GM23338 (cell line): ENCODE results near the gene PRKCH. TPM values are rescaled to one million over a fixed set of nuclear protein-coding genes. Genes with fewer than 3 reads are reported as not detected.

Experiments
- ATAC-seq: fragments of 200-7000 bp; cut with Tn5 transposase; 3 replicates; pipeline ENCODE4 v1.9.1; 2020
- DNase-seq: peaks from one replicate; pipeline ENCODE4 v3.0.0-alpha.2; 2015; ENCODE audit warnings: low spot score
- H2AFZ ChIP-seq: fragments of 200-600 bp; sonication (generic); 2 replicates; pipeline ENCODE4 v1.8.0; 2016; ENCODE audit warnings: antibody characterized with exemption, mild to moderate bottlenecking, moderate library complexity
- H3F3A ChIP-seq: fragments of 200-600 bp; sonication (generic); replicated peaks from 2 replicates; pipeline ENCODE4 v1.8.0; 2017; ENCODE audit warnings: antibody characterized with exemption, mixed run types, low read depth
- H3K27ac ChIP-seq: fragments of 200-600 bp; sonication (generic); 2 replicates; pipeline ENCODE4 v1.6.1; 2016; ENCODE audit warnings: low read depth
- H3K27me3 ChIP-seq: fragments of 200-600 bp; sonication (generic); 2 replicates; pipeline ENCODE4 v1.8.0; 2016; ENCODE audit warnings: mild to moderate bottlenecking, mixed run types, moderate library complexity; ENCODE audit not compliant: insufficient read depth
- H3K36me3 ChIP-seq: fragments of 200-600 bp; sonication (generic); 2 replicates; pipeline ENCODE4 v1.8.0; 2016; ENCODE audit warnings: mild to moderate bottlenecking; ENCODE audit not compliant: insufficient read depth
- H3K4me1 ChIP-seq: fragments of 200-600 bp; sonication (generic); 2 replicates; pipeline ENCODE4 v1.8.0; 2016; ENCODE audit warnings: mild to moderate bottlenecking, moderate library complexity; ENCODE audit not compliant: insufficient read depth
- H3K4me2 ChIP-seq: fragments of 200-600 bp; sonication (generic); 2 replicates; pipeline ENCODE4 v1.7.1; 2017; ENCODE audit warnings: mixed run types
- H3K4me3 ChIP-seq: fragments of 200-600 bp; sonication (generic); 2 replicates; pipeline ENCODE4 v1.6.1; 2016; ENCODE audit warnings: mixed run types
- H3K79me2 ChIP-seq: fragments of 200-600 bp; sonication (generic); replicated peaks from 2 replicates; pipeline ENCODE4 v1.8.0; 2017; ENCODE audit warnings: mild to moderate bottlenecking; ENCODE audit not compliant: insufficient read depth
- H3K9me2 ChIP-seq: fragments of 200-600 bp; sonication (generic); 2 replicates; pipeline ENCODE4 v1.8.0; 2017; ENCODE audit not compliant: insufficient read depth
- H4K20me1 ChIP-seq: fragments of 200-600 bp; sonication (generic); replicated peaks from 2 replicates; pipeline ENCODE4 v1.8.0; 2017; ENCODE audit warnings: mild to moderate bottlenecking; ENCODE audit not compliant: insufficient read depth
- H3K27ac Mint-ChIP-seq: 2 replicates; pipeline ENCODE4 v1.8.0; 2020; ENCODE audit warnings: inconsistent platforms, mild to moderate bottlenecking, moderate library complexity, mixed read lengths
- H3K27me3 Mint-ChIP-seq: 3 replicates; pipeline ENCODE4 v1.8.0; 2022; ENCODE audit warnings: low read depth, mild to moderate bottlenecking, moderate library complexity, mixed read lengths, inconsistent platforms; ENCODE audit not compliant: insufficient read depth, poor library complexity
- H3K36me3 Mint-ChIP-seq: 3 replicates; pipeline ENCODE4 v1.8.0; 2021; ENCODE audit warnings: low read depth, mild to moderate bottlenecking, inconsistent platforms, moderate library complexity, mixed read lengths
- H3K4me1 Mint-ChIP-seq: 3 replicates; pipeline ENCODE4 v1.8.0; 2020; ENCODE audit warnings: mild to moderate bottlenecking, inconsistent platforms, mixed read lengths
- H3K4me3 Mint-ChIP-seq: 3 replicates; pipeline ENCODE4 v1.8.0; 2021; ENCODE audit warnings: moderate library complexity, mild to moderate bottlenecking, inconsistent platforms, mixed read lengths
- H3K9me3 Mint-ChIP-seq: 3 replicates; pipeline ENCODE4 v1.8.0; 2020; ENCODE audit warnings: moderate library complexity, mild to moderate bottlenecking, inconsistent platforms, mixed read lengths
- CREB1 ChIP-seq: fragments of 250-450 bp; sonication (Bioruptor Pico); IDR thresholded peaks from 2 replicates; pipeline ENCODE4 v1.5.0; 2020; ENCODE audit warnings: low read depth, mild to moderate bottlenecking, moderate library complexity
- EZH2 ChIP-seq: fragments of 200-600 bp; sonication (generic); IDR thresholded peaks from one replicate; pipeline ENCODE4 v1.8.0; 2017; ENCODE audit warnings: antibody characterized with exemption, mild to moderate bottlenecking, low read depth; ENCODE audit not compliant: unreplicated experiment
- EZH2phosphoT487 ChIP-seq: fragments of 200-600 bp; sonication (generic); IDR thresholded peaks from one replicate; pipeline ENCODE4 v1.8.1; 2018; ENCODE audit warnings: antibody characterized with exemption; ENCODE audit not compliant: unreplicated experiment
- JUNB ChIP-seq: IDR thresholded peaks from one replicate; pipeline ENCODE4 v1.6.1; 2016; ENCODE audit warnings: antibody characterized with exemption; ENCODE audit not compliant: unreplicated experiment
- NANOG ChIP-seq: IDR thresholded peaks from 2 replicates; pipeline ENCODE4 v1.6.1; 2016; ENCODE audit warnings: antibody characterized with exemption, borderline replicate concordance
- POLR2AphosphoS5 ChIP-seq: IDR thresholded peaks from 2 replicates; pipeline ENCODE4 v1.6.1; 2016; ENCODE audit warnings: antibody characterized with exemption, low read depth
- STAT1 ChIP-seq: IDR thresholded peaks from one replicate; pipeline ENCODE4 v1.6.1; 2016; ENCODE audit warnings: antibody characterized with exemption; ENCODE audit not compliant: unreplicated experiment
- ZNF114 ChIP-seq: fragments of 250-450 bp; sonication (Bioruptor Pico); IDR thresholded peaks from 2 replicates; pipeline ENCODE4 v1.5.0; 2020; ENCODE audit warnings: mild to moderate bottlenecking, moderate library complexity
- ZNF331 ChIP-seq: fragments of 250-450 bp; sonication (Bioruptor Pico); IDR thresholded peaks from 2 replicates; pipeline ENCODE4 v1.5.0; 2020; ENCODE audit warnings: low read depth, mild to moderate bottlenecking, moderate library complexity
- polyA plus RNA-seq: library from polyadenylated mRNA; unstranded; fragments of >200 nt; fragmentation: Nextera tagmentation; extraction: Ambion mirVana; gene quantifications from 2 replicates; pipeline ENCODE4 v1.2.1, GENCODE V29; 2016
- total RNA-seq: library from RNA; depleted of rRNA; stranded (reverse); fragments of >200 nt; shearing (Covaris generic); gene quantifications from 2 replicates; pipeline ENCODE4 v1.2.3, GENCODE V29; 2014
- TF ChIP-seq, protein P1 (sequence below): IDR thresholded peaks from 2 replicates; pipeline ENCODE4 v1.6.1; 2016; ENCODE audit warnings: antibody characterized with exemption
- TF ChIP-seq, protein P2 (sequence below): fragments of 250-450 bp; sonication (Bioruptor Pico); IDR thresholded peaks from 2 replicates; pipeline ENCODE4 v1.5.0; 2020; ENCODE audit warnings: mild to moderate bottlenecking, moderate library complexity
- TF ChIP-seq, protein P3 (sequence below), 2 experiments: fragments of 200-600 bp in 1 of 2; sonication (generic) in 1 of 2; conservative IDR thresholded peaks; 2 replicates each; pipeline versions ENCODE4 v1.5.1 to v1.6.1; 2016 to 2017; ENCODE audit warnings: antibody characterized with exemption in 2 of 2, low read depth in 2 of 2, mild to moderate bottlenecking in 2 of 2, moderate library complexity in 1 of 2

PRKCH gene
- total and polyA plus RNA-seq, 2 experiments from 2014 or later, result 5.4 to 10.1 TPM

DNA sequence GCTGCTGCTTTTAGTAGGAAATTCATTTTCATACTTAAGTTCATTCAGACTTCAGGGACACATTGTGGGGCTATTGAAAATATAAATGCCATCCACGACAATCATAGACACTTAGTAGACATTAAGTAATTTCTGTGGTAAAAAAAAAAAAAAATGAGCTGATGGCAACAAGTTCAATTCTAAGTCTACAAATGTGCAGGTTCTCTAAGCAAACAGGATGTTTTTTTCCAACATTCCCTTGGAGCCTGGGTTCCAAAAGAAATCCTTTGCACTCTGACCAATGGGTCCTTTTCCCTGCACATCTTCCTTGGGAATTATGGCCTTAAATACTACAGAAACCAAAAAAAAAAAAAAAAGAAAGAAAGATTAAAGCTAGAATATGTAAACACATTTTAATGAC, 198.4 kb downstream of the PRKCH start:
- H2AFZ ChIP-seq, result no peak overlapping the region
- no peaks in the 10 kb centered on the region for H4K20me1 ChIP-seq
- no peaks in the 10 kb centered on the region for H3K36me3 Mint-ChIP-seq
- no peaks in the 10 kb centered on the region for H3K79me2 ChIP-seq
- no peaks in the 10 kb centered on the region for H3F3A ChIP-seq
- H3K4me3 ChIP-seq, result no peak overlapping the region
- no peaks in the 10 kb centered on the region for H3K27me3 ChIP-seq
- H3K4me3 Mint-ChIP-seq, result no peak overlapping the region
- DNase-seq (no peak), ATAC-seq (no peak)
- H3K9me2 ChIP-seq, result no peaks in the 10 kb centered on the region
- H3K27ac ChIP-seq, result no peak overlapping the region
- no peaks in the 10 kb centered on the region for H3K36me3 ChIP-seq
- H3K4me1 ChIP-seq, result peaks cover 8% of the 10 kb centered on the region
- H3K4me2 ChIP-seq, result no peak overlapping the region
- no peaks in the 10 kb centered on the region for H3K27me3 Mint-ChIP-seq
- H3K27ac Mint-ChIP-seq, result no peak overlapping the region
- peaks cover 13% of the 10 kb centered on the region for H3K4me1 Mint-ChIP-seq
- no peaks in the 10 kb centered on the region for H3K9me3 Mint-ChIP-seq
- TF ChIP-seq, protein P1, sequence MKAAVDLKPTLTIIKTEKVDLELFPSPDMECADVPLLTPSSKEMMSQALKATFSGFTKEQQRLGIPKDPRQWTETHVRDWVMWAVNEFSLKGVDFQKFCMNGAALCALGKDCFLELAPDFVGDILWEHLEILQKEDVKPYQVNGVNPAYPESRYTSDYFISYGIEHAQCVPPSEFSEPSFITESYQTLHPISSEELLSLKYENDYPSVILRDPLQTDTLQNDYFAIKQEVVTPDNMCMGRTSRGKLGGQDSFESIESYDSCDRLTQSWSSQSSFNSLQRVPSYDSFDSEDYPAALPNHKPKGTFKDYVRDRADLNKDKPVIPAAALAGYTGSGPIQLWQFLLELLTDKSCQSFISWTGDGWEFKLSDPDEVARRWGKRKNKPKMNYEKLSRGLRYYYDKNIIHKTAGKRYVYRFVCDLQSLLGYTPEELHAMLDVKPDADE, result no peak
- TF ChIP-seq POLR2AphosphoS5 (no peak), JUNB (no peak), NANOG (no peak), ZNF114 (CRISPR knock-in tag) (no peak), STAT1 (no peak), CREB1 (CRISPR knock-in tag) (no peak), EZH2phosphoT487 (no peak), ZNF331 (CRISPR knock-in tag) (no peak), EZH2 (no peak)
- TF ChIP-seq, protein P2, sequence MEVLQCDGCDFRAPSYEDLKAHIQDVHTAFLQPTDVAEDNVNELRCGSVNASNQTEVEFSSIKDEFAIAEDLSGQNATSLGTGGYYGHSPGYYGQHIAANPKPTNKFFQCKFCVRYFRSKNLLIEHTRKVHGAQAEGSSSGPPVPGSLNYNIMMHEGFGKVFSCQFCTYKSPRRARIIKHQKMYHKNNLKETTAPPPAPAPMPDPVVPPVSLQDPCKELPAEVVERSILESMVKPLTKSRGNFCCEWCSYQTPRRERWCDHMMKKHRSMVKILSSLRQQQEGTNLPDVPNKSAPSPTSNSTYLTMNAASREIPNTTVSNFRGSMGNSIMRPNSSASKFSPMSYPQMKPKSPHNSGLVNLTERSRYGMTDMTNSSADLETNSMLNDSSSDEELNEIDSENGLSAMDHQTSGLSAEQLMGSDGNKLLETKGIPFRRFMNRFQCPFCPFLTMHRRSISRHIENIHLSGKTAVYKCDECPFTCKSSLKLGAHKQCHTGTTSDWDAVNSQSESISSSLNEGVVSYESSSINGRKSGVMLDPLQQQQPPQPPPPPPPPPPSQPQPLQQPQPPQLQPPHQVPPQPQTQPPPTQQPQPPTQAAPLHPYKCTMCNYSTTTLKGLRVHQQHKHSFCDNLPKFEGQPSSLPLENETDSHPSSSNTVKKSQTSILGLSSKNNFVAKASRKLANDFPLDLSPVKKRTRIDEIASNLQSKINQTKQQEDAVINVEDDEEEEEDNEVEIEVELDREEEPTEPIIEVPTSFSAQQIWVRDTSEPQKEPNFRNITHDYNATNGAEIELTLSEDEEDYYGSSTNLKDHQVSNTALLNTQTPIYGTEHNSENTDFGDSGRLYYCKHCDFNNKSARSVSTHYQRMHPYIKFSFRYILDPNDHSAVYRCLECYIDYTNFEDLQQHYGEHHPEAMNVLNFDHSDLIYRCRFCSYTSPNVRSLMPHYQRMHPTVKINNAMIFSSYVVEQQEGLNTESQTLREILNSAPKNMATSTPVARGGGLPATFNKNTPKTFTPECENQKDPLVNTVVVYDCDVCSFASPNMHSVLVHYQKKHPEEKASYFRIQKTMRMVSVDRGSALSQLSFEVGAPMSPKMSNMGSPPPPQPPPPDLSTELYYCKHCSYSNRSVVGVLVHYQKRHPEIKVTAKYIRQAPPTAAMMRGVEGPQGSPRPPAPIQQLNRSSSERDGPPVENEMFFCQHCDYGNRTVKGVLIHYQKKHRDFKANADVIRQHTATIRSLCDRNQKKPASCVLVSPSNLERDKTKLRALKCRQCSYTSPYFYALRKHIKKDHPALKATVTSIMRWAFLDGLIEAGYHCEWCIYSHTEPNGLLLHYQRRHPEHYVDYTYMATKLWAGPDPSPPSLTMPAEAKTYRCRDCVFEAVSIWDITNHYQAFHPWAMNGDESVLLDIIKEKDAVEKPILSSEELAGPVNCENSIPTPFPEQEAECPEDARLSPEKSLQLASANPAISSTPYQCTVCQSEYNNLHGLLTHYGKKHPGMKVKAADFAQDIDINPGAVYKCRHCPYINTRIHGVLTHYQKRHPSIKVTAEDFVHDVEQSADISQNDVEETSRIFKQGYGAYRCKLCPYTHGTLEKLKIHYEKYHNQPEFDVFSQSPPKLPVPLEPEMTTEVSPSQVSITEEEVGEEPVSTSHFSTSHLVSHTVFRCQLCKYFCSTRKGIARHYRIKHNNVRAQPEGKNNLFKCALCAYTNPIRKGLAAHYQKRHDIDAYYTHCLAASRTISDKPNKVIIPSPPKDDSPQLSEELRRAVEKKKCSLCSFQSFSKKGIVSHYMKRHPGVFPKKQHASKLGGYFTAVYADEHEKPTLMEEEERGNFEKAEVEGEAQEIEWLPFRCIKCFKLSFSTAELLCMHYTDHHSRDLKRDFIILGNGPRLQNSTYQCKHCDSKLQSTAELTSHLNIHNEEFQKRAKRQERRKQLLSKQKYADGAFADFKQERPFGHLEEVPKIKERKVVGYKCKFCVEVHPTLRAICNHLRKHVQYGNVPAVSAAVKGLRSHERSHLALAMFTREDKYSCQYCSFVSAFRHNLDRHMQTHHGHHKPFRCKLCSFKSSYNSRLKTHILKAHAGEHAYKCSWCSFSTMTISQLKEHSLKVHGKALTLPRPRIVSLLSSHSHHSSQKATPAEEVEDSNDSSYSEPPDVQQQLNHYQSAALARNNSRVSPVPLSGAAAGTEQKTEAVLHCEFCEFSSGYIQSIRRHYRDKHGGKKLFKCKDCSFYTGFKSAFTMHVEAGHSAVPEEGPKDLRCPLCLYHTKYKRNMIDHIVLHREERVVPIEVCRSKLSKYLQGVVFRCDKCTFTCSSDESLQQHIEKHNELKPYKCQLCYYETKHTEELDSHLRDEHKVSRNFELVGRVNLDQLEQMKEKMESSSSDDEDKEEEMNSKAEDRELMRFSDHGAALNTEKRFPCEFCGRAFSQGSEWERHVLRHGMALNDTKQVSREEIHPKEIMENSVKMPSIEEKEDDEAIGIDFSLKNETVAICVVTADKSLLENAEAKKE (CRISPR knock-in tag), result no peak
- TF ChIP-seq, protein P3, sequence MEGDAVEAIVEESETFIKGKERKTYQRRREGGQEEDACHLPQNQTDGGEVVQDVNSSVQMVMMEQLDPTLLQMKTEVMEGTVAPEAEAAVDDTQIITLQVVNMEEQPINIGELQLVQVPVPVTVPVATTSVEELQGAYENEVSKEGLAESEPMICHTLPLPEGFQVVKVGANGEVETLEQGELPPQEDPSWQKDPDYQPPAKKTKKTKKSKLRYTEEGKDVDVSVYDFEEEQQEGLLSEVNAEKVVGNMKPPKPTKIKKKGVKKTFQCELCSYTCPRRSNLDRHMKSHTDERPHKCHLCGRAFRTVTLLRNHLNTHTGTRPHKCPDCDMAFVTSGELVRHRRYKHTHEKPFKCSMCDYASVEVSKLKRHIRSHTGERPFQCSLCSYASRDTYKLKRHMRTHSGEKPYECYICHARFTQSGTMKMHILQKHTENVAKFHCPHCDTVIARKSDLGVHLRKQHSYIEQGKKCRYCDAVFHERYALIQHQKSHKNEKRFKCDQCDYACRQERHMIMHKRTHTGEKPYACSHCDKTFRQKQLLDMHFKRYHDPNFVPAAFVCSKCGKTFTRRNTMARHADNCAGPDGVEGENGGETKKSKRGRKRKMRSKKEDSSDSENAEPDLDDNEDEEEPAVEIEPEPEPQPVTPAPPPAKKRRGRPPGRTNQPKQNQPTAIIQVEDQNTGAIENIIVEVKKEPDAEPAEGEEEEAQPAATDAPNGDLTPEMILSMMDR (conservative IDR thresholded peaks at IDR 0.05; ENCODE audit: low read depth in 2 of 2), result no peak
